SHP77 (cell line): Measurements from ENCODE around the gene NTMT2.
"Not testable (repeated sequence)": the region's sequence is repeated elsewhere in the genome, so short reads cannot be mapped to it uniquely, and the experiment has no call there.

ENCODE experiments used
- DNase-seq, 2 experiments: peaks; one replicate each; lab custom pipeline; 2025; lab: John Stamatoyannopoulos, UW

The NTMT2 gene

GRCh38 chr1:170145770-170146676 is at the start of gene NTMT2:
Gene NTMT2 (plus strand): TSS chr1:170145959. CDS start chr1:170146108, 149 bp downstream.
- DNase-seq = no peak

GRCh38 chr1:170095976-170096748 is 49.6 kb upstream of the NTMT2 start:
- DNase-seq = no peak

- DNase-seq = no peak
Measured at GRCh38 chr1:170096806-170097340, 48.9 kb upstream of the NTMT2 start.

- DNase-seq = no peak
Measured at GRCh38 chr1:170097449-170097948, 48.3 kb upstream of the NTMT2 start.

- DNase-seq = not testable (repeated sequence)
Measured at GRCh38 chr1:170113140-170113539, 32.6 kb upstream of the NTMT2 start.

- no peak for DNase-seq
Measured at GRCh38 chr1:170114906-170115305, 30.9 kb upstream of the NTMT2 start.

- no peak for DNase-seq
Measured at GRCh38 chr1:170122366-170122765, 23.4 kb upstream of the NTMT2 start.

- no peak for DNase-seq
Measured at GRCh38 chr1:170125269-170125668, 20.5 kb upstream of the NTMT2 start.

- no peak for DNase-seq
Measured at GRCh38 chr1:170126696-170127095, 19.1 kb upstream of the NTMT2 start.

GRCh38 chr1:170131450-170131849 is 14.3 kb upstream of the NTMT2 start:
- no peak for DNase-seq

- DNase-seq = no peak
Measured at GRCh38 chr1:170131984-170132383, 13.8 kb upstream of the NTMT2 start.

GRCh38 chr1:170133766-170134495 is 11.8 kb upstream of the NTMT2 start:
- DNase-seq = no peak

- DNase-seq = no peak
Measured at GRCh38 chr1:170134521-170134920, 11.2 kb upstream of the NTMT2 start.

- no peak for DNase-seq
Measured at GRCh38 chr1:170140371-170140770, 5.4 kb upstream of the NTMT2 start.

GRCh38 chr1:170145061-170145460 is 698 bp upstream of the NTMT2 start:
- no peak for DNase-seq

- DNase-seq = no peak
Measured at GRCh38 chr1:170146720-170147263, 1.0 kb downstream of the NTMT2 start.

GRCh38 chr1:170149241-170149640 is 3.5 kb downstream of the NTMT2 start:
- DNase-seq = no peak

- DNase-seq = no peak
Measured at GRCh38 chr1:170150016-170150415, 4.3 kb downstream of the NTMT2 start.

- DNase-seq = no peak
Measured at GRCh38 chr1:170150921-170151320, 5.2 kb downstream of the NTMT2 start.

- DNase-seq = no peak
Measured at GRCh38 chr1:170153417-170153816, 7.7 kb downstream of the NTMT2 start.

- DNase-seq = no peak
Measured at GRCh38 chr1:170155055-170155454, 9.3 kb downstream of the NTMT2 start.

- DNase-seq = no peak
Measured at GRCh38 chr1:170156594-170156993, 10.8 kb downstream of the NTMT2 start.
